BLaER1 treated with 17β-estradiol and CSF1 and Interleukin-3, amounts not matched to agents 10 nM and 100 nM (cell line): ENCODE results near the gene CDC37.

Source experiments
- H3K27ac ChIP-seq, 11 experiments: shearing (Covaris generic); formaldehyde crosslinking; 2 replicates each; pipeline ENCODE4 v1.8.1; 2022
- H3K27me3 ChIP-seq, 11 experiments: shearing (Covaris generic); formaldehyde crosslinking; 2 replicates each; pipeline ENCODE4 v1.8.1; 2022
- H3K36me3 ChIP-seq, 11 experiments: shearing (Covaris generic); formaldehyde crosslinking; 2 replicates each; pipeline ENCODE4 v1.8.1; 2022
- H3K4me1 ChIP-seq, 10 experiments: shearing (Covaris generic); formaldehyde crosslinking; 2 replicates each; pipeline ENCODE4 v1.8.1; 2022
- H3K4me2 ChIP-seq, 11 experiments: shearing (Covaris generic); formaldehyde crosslinking; 2 replicates each; pipeline ENCODE4 v1.8.1; 2022
- H3K4me3 ChIP-seq, 10 experiments: shearing (Covaris generic); formaldehyde crosslinking; 2 replicates each; pipeline ENCODE4 v1.8.1; 2022
- H3K9ac ChIP-seq, 11 experiments: shearing (Covaris generic); formaldehyde crosslinking; 2 replicates each; pipeline ENCODE4 v1.8.1; 2022
- H3K9me3 ChIP-seq, 11 experiments: shearing (Covaris generic); formaldehyde crosslinking; replicated peaks in 1 of 11; 2 replicates each; pipeline ENCODE4 v1.8.1; 2022
- H4K20me1 ChIP-seq, 11 experiments: shearing (Covaris generic); formaldehyde crosslinking; 2 replicates each; pipeline ENCODE4 v1.8.1; 2022
- Cebpa-rat ChIP-seq, 11 experiments: shearing (Covaris generic); IDR thresholded peaks; 2 replicates each; pipeline ENCODE4 v1.8.1; 2022

The CDC37 gene

DNA sequence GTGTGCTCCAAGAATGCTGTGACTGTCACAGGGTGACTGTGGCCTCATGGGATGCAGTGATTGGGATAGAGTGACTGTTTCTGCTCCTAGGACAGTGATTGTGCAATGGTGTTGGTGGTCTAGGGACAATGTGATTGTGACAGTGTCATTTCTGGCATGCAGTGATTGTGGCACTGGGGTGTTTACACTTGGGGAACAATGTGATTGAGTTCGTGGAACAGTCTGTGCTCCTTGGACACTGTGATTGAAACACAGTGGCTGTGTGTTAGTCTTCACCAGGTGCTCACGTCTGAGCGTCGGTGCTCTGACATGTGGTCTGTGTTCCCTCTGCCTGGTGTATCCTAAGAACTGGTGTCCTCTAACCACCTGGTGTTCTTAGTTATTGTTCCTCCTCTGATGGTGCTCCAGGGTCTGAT, 18.7 kb upstream of the CDC37 start:
- H3K36me3 ChIP-seq, result no peaks in the 10 kb centered on the region
- H3K4me1 ChIP-seq, result peaks cover 76 to 86% (median 80%) of the 10 kb centered on the region in 10 experiments
- peaks cover 0 to 65% (median 22%) of the 10 kb centered on the region in 11 experiments; a peak in 13 of 22 replicates for H4K20me1 ChIP-seq
- peak in 9 of 11 experiments; percentile 38 to 92 (median 69); a peak in 15 of 22 replicates for TF ChIP-seq Cebpa-rat (IDR thresholded peaks at IDR 0.05)
- peak overlapping the region; percentile 79 to 90 (median 84) for H3K4me3 ChIP-seq
- H3K9me3 ChIP-seq, result no peaks in the 10 kb centered on the region
- H3K4me2 ChIP-seq, result peak overlapping the region; percentile 90 to 100 (median 98)
- H3K9ac ChIP-seq, result peak overlapping the region; percentile 77 to 93 (median 85); a peak in 20 of 22 replicates
- H3K27ac ChIP-seq, result peak overlapping the region in 9 of 11 experiments; percentile 17 to 90 (median 86); a peak in 13 of 22 replicates
- peaks cover 0 to 12% (median 0%) of the 10 kb centered on the region in 11 experiments; a peak in 3 of 22 replicates for H3K27me3 ChIP-seq

GRCh38 chr19:10421240-10422045, 18.1 kb upstream of the CDC37 start:
- peak overlapping the region; percentile 79 to 90 (median 84) for H3K4me3 ChIP-seq
- H3K27me3 ChIP-seq, result peaks cover 0 to 12% (median 0%) of the 10 kb centered on the region in 11 experiments; a peak in 3 of 22 replicates
- no peaks in the 10 kb centered on the region for H3K9me3 ChIP-seq
- peaks cover 0 to 60% (median 22%) of the 10 kb centered on the region in 11 experiments; a peak in 13 of 22 replicates for H4K20me1 ChIP-seq
- peak overlapping the region; percentile 77 to 93 (median 85) for H3K9ac ChIP-seq
- no peaks in the 10 kb centered on the region for H3K36me3 ChIP-seq
- peaks cover 72 to 82% (median 75%) of the 10 kb centered on the region in 10 experiments for H3K4me1 ChIP-seq
- no peak for TF ChIP-seq Cebpa-rat (IDR thresholded peaks at IDR 0.05)
- H3K4me2 ChIP-seq, result peak overlapping the region; percentile 90 to 100 (median 98)
- peak overlapping the region; percentile 13 to 90 (median 86); a peak in 20 of 22 replicates for H3K27ac ChIP-seq

DNA sequence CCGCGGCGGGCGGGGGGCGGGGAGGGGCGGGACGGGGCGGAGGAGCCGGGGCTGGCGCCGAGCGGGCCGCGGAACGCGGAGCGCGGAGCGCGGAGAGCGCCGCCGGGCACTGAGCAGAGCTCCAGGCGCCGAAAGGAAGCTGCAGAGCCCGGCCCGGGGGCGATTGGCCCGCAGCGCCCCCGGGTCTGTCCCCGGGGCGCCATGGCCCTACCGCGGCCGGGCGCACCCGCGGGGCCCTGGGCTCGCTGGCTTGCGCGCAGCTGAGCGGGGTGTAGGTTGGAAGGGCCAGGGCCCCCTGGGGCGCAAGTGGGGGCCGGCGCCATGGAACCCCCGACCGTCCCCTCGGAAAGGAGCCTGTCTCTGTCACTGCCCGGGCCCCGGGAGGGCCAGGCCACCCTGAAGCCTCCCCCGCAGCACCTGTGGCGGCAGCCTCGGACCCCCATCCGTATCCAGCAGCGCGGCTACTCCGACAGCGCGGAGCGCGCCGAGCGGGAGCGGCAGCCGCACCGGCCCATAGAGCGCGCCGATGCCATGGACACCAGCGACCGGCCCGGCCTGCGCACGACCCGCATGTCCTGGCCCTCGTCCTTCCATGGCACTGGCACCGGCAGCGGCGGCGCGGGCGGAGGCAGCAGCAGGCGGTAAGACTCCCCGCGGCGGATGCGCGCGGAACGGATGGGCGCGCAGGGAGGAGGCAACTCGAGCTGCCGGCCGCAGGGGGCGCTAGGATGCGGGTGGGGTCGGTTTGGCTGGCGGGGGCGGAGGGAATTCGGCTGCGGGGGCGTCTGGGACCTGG, 17.3 kb upstream of the CDC37 start, which contains the start of gene PDE4A:
Gene PDE4A (plus strand): TSS at position 95 of the 796 bp plus-strand sequence. CDS start 227 bp downstream, at position 322.
- H3K4me2 ChIP-seq, result peak within 1 kb of the TSS; percentile 94 to 100 (median 98)
- H3K36me3 ChIP-seq, result no peaks in the 10 kb centered on the region
- TF ChIP-seq Cebpa-rat (IDR thresholded peaks at IDR 0.05), result no peak
- H4K20me1 ChIP-seq, result peaks cover 0 to 54% (median 22%) of the 10 kb centered on the region in 11 experiments; a peak in 13 of 22 replicates
- no peaks in the 10 kb centered on the region for H3K9me3 ChIP-seq
- peak within 1 kb of the TSS; percentile 77 to 93 (median 85) for H3K9ac ChIP-seq
- peak within 1 kb of the TSS; percentile 62 to 90 (median 86) for H3K27ac ChIP-seq
- H3K4me3 ChIP-seq, result peak within 1 kb of the TSS; percentile 79 to 90 (median 84)
- H3K27me3 ChIP-seq, result peaks cover 0 to 12% (median 0%) of the 10 kb centered on the region in 11 experiments; a peak in 3 of 22 replicates
- peaks cover 68 to 81% (median 73%) of the 10 kb centered on the region in 10 experiments for H3K4me1 ChIP-seq

DNA sequence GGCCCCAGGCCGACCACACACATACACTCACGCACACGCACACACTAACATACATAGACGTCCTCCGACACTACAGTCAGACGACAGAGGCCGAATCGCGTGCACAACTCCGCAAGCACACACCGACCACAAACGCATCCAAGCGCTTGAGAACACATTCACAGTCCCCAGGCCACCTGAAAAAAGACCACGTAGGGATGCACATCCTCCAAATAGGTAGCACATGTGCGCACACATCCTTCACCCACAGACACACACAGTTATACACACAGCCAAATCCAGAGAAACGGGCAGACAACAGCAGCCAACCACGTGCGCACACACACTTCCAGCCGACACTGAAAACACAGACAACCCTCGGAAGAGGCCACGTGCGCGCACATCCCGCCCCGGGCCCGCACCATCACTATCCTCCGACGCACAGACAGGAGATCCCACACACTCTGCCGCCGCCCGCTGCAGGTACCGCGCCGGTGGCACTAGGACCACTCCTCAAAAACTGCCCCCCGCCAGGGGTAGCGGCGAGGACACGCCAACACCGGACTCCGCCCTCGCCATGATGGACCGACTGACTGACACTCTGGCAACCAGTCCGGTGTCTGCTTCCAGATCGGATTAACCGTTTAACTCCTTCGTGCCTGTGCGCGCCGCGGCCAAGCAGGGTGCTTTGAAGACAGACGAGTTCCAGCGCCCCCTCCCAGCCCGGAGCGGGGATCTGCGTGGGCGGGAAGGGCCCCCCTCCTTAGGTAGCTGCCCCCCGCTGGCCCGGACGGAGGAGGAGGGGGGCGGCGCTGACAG, 16.5 kb upstream of the CDC37 start:
- peaks cover 66 to 80% (median 73%) of the 10 kb centered on the region in 10 experiments for H3K4me1 ChIP-seq
- no peak for TF ChIP-seq Cebpa-rat (IDR thresholded peaks at IDR 0.05)
- H4K20me1 ChIP-seq, result peaks cover 0 to 46% (median 22%) of the 10 kb centered on the region in 11 experiments; a peak in 13 of 22 replicates
- H3K36me3 ChIP-seq, result no peaks in the 10 kb centered on the region; a peak in 1 of 22 replicates
- H3K9ac ChIP-seq, result peak overlapping the region; percentile 77 to 93 (median 85)
- peak overlapping the region; percentile 94 to 100 (median 97) for H3K4me2 ChIP-seq
- peak overlapping the region in 10 of 11 experiments; percentile 67 to 90 (median 86); a peak in 20 of 22 replicates for H3K27ac ChIP-seq
- H3K4me3 ChIP-seq, result peak overlapping the region; percentile 79 to 90 (median 84)
- peaks cover 0 to 2% (median under 1%) of the 10 kb centered on the region in 11 experiments; a peak in 6 of 22 replicates for H3K9me3 ChIP-seq
- peaks cover 0 to 12% (median 0%) of the 10 kb centered on the region in 11 experiments; a peak in 3 of 22 replicates for H3K27me3 ChIP-seq

DNA sequence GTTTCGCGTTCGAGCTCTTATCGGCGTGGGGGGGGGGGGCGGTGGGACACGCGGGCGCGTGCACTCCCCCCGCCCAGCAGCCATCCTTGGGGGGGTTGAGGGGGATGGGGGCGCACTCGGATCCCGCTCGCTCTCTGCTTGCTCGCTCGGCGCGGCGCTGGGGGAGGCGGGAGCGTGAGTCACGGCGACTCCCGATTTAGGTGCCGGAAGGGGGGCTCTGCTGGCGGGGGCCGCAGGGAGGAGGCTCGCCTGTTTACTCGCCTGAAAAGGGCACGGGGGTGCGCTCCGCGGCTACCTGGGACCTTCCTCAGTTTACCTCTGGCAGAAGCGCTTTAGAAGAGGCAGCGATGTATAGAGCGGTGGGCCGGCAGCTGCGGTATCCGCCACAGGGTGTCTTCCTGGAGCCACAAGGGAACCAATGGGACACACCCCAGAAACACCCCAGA, 15.9 kb upstream of the CDC37 start:
- Histone ChIP-seq H4K20me1 (peaks cover 0 to 41% (median 22%) of the 10 kb centered on the region in 11 experiments; a peak in 13 of 22 replicates), H3K4me3 (peak overlapping the region; percentile 79 to 90 (median 84)), H3K27me3 (peaks cover 0 to 12% (median 0%) of the 10 kb centered on the region in 11 experiments; a peak in 3 of 22 replicates), H3K9me3 (peaks cover 0 to 8% (median 6%) of the 10 kb centered on the region in 11 experiments; a peak in 13 of 22 replicates), H3K4me1 (peaks cover 60 to 77% (median 71%) of the 10 kb centered on the region in 10 experiments), H3K36me3 (no peaks in the 10 kb centered on the region; a peak in 1 of 22 replicates), H3K27ac (peak overlapping the region in 10 of 11 experiments; percentile 67 to 90 (median 86); a peak in 21 of 22 replicates), H3K9ac (peak overlapping the region; percentile 77 to 93 (median 85)), H3K4me2 (peak overlapping the region; percentile 94 to 100 (median 97))
- TF ChIP-seq Cebpa-rat (IDR thresholded peaks at IDR 0.05), result no peak

DNA sequence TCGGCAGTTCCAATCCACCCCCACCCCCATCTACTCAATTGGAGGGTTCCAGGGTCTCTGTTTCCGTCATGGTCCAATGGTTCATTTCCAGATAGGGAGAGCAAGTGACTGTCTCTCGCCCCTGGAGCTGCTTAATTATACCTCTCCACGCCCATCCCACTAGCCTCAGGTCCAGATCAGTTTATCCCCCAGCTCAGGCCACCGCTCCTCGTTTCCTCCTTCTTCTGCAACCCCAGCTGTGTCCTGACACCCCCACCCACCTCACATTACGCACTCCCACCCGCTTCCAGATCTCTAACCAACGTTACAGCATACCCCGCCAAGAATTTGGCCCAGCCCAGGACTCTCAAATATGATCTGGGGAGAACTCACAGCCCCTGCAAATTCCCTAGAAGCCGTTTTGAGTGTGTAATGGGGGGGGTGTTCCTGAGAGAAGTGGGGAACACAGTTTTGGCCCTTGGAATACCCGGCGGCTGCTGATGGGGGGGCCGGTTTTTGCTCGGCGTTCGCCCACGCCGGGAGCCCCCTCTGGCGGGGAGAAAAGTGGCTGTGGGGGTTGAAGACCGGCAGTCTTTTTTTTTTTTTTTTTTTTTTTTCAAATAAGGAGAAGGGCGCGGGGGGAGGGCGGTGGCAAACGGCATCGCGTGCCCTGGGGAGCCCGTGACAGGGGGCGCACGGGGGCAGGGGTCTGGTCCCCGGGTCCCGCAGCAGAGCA, 15.3 kb upstream of the CDC37 start:
- Histone ChIP-seq H3K4me1 (peaks cover 54 to 77% (median 70%) of the 10 kb centered on the region in 10 experiments), H3K4me3 (peak overlapping the region; percentile 79 to 90 (median 84)), H3K27me3 (peaks cover 0 to 12% (median 0%) of the 10 kb centered on the region in 11 experiments; a peak in 3 of 22 replicates), H3K4me2 (peak overlapping the region; percentile 94 to 100 (median 97)), H3K9ac (peak overlapping the region; percentile 77 to 93 (median 85); a peak in 21 of 22 replicates), H3K27ac (peak overlapping the region in 10 of 11 experiments; percentile 67 to 90 (median 86); a peak in 20 of 22 replicates), H4K20me1 (peaks cover 0 to 36% (median 19%) of the 10 kb centered on the region in 11 experiments; a peak in 13 of 22 replicates), H3K9me3 (peaks cover 0 to 10% (median 7%) of the 10 kb centered on the region in 11 experiments; a peak in 13 of 22 replicates), H3K36me3 (no peaks in the 10 kb centered on the region; a peak in 1 of 22 replicates)
- TF ChIP-seq Cebpa-rat (IDR thresholded peaks at IDR 0.05), result no peak

GRCh38 chr19:10418235-10418484, 14.8 kb upstream of the CDC37 start:
- Histone ChIP-seq H3K27me3 (peaks cover 0 to 12% (median 0%) of the 10 kb centered on the region in 11 experiments; a peak in 3 of 22 replicates), H4K20me1 (peaks cover 0 to 31% (median 18%) of the 10 kb centered on the region in 11 experiments; a peak in 13 of 22 replicates), H3K36me3 (no peaks in the 10 kb centered on the region; a peak in 1 of 22 replicates), H3K9me3 (peaks cover 0 to 10% (median 7%) of the 10 kb centered on the region in 11 experiments; a peak in 13 of 22 replicates), H3K4me2 (peak overlapping the region; percentile 94 to 100 (median 97)), H3K9ac (peak overlapping the region; percentile 77 to 93 (median 85); a peak in 20 of 22 replicates), H3K4me1 (peaks cover 54 to 77% (median 70%) of the 10 kb centered on the region in 10 experiments), H3K27ac (peak overlapping the region in 8 of 11 experiments; percentile 77 to 90 (median 86); a peak in 14 of 22 replicates), H3K4me3 (peak overlapping the region; percentile 79 to 90 (median 84); a peak in 19 of 20 replicates)
- TF ChIP-seq Cebpa-rat (IDR thresholded peaks at IDR 0.05), result no peak
